ENCODE results near the gene STXBP6. TPM values are rescaled to one million over a fixed set of nuclear protein-coding genes. Genes with fewer than 3 reads are reported as not detected.

STXBP6 gene
- total RNA-seq, 1 experiment from 2014 or later = 36.9 TPM

DNA sequence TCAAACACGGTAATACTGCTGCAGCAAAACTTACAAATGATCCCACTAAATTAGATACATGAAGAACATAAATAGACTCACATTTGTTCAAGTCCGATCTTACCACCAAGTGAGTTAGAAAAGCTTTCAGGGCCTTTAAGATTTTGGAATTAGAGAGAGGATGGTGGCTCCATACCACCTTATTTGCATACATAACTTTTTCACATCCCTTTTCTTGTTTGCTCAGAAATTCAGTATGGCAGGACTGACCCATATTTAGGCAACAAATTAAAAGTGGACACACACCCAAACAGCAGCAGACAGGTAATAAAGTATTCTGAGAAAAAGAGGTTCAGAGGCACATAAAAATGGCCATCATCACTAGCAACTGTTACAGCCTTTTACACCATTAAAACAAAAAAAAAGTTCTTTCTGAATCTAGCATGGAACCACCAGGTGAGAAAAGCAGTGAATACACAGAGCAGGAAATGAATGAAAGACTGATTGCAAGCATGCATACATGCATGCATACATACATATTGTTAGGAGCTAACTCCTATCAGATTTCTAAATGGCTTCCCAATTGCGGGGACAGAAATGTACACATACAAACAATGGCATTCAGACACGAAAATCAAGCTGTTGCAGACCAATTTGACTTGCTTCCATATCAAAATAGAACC, 23.3 kb downstream of the STXBP6 start:
- no peak for DNase-seq (ENCODE audit: extremely low read depth, low read depth)

DNA sequence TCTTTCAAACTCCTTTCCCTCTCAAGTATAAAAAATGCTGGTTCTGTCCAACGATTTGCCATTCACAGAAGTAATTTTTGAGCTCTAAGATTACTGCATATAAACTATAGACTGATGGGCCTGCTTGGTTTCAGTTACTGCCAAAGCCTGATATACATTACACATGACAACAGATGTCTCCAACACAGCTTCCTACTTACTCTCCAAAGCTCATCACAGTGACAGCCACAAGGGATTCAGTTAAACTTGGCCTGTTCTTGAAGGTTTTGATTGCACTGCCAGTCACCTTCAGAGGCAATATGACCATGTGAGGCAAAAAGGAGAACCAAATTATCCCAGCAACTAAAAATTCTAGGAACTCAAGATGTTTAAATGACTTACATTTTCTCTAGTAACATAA, 30.1 kb downstream of the STXBP6 start:
- no peak for DNase-seq (ENCODE audit: extremely low read depth, low read depth)

DNA sequence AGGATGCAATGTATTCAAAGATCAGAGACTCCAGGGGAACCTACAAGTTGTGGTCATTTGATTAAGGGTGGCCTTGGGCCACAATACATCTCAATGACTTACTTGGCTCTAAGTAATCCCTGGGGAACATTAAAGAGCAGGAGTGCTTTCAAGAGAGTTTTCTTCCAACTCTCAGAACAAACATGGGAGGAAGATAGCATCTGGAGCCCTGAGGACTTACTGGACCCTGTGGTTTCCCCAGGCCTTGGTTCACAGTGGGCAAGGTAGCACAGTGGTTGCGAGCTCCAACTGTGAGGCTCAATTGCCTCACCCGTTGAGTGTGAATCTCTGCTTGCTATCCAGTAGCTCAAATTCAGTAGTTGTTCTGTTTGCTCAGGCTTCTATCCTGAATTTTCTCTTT, 32.4 kb downstream of the STXBP6 start:
- no peak for DNase-seq (ENCODE audit: extremely low read depth, low read depth)

DNA sequence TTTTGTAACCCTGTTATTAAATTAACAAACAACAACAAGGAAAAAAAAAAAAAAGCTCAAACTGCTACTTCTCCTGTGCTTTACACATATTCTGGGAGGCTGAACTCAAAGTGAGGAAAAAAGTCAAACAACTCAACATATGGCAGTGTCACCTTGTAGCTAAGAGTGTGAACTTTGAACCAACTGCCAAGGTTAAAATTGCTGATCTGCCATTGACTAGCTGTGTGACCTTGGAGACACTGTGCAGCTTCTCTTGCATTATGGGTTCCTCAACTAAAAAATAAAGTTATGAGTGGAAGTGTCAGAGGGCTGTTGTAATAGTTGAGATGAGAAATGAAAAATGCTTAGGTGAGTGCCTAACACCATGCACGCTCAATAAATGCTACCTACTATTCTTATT, 34.2 kb downstream of the STXBP6 start:
- no peak for DNase-seq (ENCODE audit: extremely low read depth, low read depth)

DNA sequence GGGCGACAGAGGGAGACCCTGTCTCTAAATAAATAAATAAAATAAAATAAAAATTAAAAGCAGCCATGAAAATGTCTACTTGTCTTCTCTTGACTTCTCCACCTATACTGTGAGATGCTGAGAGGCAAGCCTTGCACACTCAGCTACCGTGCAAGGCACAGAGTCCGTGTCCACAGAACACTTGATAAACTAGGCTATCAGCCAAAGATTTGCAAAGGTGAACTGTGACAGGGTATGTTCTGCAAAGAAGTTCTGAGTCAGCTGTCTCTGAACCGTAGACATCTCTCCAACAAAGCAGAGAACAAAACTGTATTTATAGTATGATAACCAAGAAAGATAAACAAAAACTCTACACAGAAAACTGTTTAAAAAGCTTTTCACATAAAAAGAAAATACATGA, 35.5 kb downstream of the STXBP6 start:
- no peak for DNase-seq (ENCODE audit: extremely low read depth, low read depth)

DNA sequence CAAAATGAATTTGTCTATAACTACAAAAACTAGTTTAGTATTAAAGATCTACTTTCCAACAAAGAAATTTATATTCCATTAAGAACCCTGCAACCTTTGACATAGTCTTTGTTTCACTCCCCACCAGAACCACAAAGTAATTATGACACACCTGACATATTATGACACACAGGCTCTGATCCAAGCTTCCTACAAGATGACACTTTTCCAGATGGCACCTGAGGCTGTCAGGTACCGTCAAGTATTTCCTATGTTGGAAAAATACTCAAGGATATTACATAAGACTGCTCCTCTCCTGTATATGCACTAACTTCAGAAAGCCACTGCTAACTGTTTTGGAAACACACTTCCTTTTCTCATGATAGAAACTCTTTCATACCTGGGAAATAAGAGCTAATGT, 38.9 kb downstream of the STXBP6 start:
- DNase-seq (ENCODE audit: extremely low read depth, low read depth) = no peak

DNA sequence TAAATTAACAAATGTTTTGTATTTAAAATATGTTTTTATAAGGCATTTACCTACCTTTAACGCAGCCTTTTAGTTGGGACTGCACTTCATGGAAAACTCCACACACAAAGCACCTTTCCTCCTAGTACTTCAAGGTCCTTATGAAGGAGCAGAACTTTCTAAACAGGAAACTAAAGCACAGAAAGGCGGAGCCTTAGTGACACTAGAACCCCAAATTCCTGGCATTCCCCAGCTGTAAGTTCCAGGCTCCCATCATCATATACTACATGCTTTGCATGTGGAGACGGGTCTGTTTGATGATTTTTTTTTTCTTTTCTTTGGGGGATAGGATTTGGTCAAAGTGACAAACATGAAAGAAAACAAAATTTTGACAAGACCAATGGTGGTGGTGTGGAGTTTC, 39.5 kb downstream of the STXBP6 start:
- DNase-seq (ENCODE audit: extremely low read depth, low read depth) = peak; percentile 54

DNA sequence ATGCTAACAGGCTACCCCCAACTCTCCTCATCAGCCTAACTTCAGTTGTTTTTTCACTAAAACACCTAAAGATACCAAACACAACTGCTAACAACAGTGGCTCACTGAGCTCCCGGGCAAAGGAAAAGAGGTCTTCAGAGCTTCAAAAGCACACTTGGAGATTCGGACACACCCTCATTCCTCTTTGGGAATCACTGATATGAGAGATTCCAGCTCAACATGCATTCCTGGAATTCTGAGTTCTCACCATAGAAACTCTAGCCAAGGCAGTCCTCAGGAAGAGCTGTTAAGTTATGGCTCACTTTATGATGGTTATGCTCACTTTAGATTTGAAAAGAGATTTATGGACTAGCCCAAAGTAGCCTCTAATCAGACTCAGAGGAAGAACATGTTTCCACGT, 40.1 kb downstream of the STXBP6 start:
- peak; percentile 66 for DNase-seq (ENCODE audit: extremely low read depth, low read depth)

DNA sequence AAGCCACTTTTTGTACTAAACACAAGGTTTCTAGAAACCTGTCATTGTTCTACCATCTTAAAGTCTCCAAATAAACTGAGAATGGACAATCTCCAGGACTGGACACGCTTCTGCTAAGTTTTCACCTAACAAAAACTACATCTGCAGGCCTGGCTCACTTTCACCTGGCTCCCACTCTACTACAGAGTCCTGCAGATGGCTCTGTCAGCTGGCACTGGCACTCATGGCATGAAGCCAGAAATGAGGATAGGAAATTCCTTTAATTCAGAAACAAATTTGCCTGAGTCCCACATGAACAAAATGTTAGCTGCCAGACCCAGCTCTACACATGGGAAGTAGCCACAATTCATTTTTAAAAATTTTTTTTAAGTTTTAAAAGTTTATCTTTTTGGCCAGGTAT, 42.1 kb downstream of the STXBP6 start:
- DNase-seq (ENCODE audit: extremely low read depth, low read depth) = no peak

DNA sequence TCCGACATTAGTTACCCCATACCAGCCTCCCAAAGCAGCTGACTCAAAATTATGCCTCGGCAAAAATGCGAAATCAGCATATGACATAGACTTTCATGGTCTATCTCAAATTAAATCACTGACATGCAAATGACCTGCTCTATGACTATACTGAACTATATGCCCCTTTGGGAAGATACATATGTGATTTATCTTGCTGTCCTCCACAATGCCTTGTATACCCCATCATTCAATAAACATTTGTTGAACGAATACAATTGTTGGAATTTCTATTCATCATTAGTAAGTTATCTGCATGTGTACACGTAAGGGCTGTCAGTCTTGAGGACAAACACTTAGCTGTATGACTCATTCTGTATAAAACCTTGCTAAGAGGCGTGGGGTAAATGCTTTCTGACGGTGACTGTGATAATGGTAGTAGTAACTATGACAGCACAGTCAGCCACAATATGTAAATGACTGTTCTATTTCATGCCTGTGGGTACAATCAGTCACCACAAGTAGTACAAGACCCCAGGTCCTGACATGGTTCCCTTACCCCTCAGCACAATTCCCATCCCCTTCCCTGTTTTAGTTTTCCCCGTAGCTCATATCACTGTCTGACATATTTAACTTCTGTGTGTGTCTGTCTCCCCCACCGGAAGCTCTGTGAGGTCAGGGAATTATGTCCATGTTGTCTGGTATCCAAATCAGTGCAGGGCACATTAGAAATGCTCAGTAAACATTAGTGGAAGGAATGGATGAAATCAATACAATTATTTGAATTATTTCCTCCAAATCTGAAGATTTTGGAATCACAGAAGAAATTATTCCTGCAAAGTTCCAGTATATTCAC, 42.8 kb downstream of the STXBP6 start:
- DNase-seq (ENCODE audit: extremely low read depth, low read depth) = peak; percentile 68

DNA sequence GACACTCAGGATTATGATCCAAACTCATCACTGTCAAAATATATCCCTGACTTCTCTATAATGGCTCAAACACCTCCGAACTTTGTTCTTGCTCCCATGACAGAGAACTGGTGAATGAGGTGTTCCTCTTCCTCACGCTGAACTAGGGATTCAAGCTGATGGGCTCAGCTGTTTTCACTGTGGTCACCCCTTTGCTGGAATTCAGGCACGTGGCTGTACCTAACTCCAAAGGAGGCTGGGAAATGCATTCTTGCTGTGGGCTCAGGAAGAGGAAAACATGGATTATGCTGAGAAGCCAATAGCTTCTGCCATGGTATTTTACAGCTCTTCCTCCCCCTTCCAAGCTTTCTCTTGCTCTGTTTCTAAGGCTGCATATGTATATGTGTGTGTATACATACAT, 43.9 kb downstream of the STXBP6 start:
- DNase-seq (ENCODE audit: extremely low read depth, low read depth) = no peak

DNA sequence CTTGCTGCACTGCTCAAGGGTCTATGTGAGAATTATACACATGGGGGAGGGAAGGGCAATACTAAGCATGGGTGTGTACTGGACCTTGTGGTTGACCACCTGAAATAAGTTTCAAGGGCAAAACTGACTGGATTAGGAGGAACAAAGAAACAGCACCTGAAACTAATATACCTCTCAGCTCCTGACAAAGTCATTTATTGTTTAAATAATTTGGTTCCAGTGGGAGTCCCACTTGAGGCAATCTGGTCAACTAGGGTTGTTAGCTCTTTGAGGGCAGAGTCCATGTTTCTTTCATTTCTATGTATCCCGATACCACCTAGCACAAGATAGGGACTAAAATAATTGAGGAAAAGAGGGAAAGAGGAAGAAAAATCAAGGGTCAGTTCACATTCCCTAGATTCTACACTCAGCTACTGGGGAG, 45.5 kb downstream of the STXBP6 start:
- DNase-seq (ENCODE audit: extremely low read depth, low read depth) = no peak

DNA sequence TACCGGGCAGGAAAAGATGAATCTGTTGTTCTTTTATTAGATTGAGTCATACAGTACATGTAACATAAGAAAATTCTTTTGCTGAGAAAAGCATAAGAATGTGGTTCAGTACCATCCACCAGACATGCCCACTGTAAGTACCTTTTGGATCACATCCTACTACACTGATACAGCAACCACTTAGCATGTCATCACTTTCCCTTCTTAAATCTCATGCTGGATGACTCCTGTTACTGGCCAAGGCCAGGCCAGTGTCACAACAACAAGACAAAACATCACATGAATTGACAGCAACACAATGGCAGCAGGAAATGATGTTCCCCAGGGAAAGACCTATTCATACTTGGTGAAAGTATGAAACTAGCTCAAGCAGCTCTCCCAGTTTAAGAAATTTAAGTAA, 46.4 kb downstream of the STXBP6 start:
- no peak for DNase-seq (ENCODE audit: extremely low read depth, low read depth)

DNA sequence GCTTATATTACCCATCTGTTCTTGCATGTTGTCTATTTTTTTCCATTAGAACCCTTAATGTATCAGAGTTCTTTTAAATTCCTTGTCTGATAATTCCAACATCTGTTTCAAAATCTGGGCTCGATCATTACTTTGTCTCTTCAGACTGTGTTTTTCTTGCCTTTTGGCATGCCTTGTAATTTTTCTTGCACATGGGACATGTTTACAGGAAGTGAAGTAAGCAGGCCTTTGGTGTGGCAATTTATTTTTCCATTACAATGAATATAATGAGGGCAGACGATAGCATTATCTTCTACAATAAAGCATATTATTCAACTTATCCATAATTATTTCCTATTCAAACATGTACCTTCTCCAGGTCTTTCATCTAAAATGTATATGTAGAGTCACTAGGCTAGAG, 48.3 kb downstream of the STXBP6 start:
- DNase-seq (ENCODE audit: extremely low read depth, low read depth) = no peak

DNA sequence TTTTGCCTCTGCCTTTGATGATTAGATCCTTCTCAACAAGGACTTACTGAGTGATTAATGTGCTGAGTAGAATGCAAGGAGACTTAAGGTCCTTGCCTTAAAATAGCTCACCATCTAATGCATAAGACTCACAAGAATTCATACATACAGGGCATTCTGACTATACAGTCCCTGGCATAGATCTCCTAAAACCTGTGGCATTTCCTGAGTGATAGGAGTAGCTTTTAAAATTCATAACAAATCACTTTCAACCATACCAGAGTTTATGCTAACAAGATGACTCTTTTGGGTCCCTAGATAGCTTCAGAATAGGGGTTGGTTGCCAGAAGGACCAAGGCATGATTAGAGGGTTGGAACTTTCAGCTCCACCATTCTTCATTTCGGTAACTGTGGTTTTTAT, 48.8 kb downstream of the STXBP6 start:
- DNase-seq (ENCODE audit: extremely low read depth, low read depth) = no peak

DNA sequence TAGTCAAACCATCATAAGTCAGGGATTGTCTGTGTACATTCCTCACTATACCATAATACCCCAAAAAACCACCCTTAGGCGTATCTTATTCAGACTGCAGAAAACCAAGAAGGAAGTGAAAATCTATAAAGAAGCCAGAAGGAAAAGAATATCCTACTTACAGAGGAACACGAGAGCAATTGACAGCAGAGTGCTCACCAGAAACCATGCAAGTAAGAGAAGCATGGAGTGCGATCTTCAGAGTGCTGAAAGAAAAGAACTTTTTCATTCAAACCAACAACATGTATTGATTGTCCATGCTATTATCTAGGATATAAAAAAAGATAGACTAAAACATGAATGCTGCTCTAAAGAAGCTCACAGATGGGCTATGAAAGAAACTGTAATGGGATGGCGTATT, 50.8 kb downstream of the STXBP6 start:
- DNase-seq (ENCODE audit: extremely low read depth, low read depth) = no peak

DNA sequence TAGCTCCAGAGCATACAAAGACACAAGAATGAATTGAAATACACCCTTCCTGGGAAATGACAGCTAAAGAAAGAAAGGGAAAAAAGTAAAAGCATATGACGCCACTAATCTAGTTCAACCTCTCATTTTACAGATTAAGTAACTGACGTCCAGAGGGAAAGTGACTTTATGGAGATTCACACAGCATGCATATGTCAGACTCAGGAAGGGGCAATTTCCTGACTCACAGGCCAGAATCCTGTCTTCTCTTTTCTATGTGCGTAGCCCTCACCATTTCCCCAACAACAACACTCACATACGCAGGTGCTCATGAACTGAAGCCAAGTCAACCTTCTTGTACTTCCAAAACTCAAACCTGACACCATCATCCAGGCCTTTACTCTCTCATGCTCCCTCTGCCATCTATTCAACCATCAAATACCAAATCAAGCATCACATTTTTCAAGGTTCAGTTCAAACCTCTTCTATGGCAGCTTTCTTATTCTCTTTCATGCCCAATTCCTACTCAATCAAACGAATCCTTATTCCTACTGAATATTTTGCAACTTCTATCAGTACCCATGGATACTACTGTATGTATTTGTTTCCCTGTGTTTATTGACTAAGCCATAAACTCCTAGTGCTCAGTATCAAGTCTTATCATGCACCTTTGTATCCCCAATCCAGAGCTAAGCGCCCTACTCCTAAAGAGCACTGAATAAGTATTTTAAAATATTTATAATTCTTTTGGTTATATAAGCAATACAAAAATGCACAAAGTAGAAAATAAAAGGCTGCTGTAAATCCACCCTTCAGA, 52.8 kb downstream of the STXBP6 start:
- no peak for DNase-seq (ENCODE audit: extremely low read depth, low read depth)

DNA sequence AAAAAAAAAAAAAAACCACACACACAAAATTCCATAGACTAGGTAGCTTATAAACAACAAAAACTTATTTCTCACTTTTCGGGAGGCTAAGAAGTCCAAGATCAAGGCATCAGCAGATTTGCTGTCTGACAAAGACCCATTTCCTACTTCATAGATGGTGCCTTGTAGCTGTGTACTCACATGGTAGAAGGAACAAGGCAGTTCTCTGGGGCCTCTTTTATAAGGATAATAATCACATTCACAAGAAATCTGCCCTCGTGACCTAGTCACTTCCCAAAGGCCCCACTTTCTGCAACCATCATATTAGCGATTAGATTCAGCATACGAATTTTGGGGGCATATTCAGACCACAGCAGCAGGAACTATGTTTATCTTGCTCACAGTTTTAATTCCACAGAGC, 54.9 kb downstream of the STXBP6 start:
- no peak for DNase-seq (ENCODE audit: extremely low read depth, low read depth)

DNA sequence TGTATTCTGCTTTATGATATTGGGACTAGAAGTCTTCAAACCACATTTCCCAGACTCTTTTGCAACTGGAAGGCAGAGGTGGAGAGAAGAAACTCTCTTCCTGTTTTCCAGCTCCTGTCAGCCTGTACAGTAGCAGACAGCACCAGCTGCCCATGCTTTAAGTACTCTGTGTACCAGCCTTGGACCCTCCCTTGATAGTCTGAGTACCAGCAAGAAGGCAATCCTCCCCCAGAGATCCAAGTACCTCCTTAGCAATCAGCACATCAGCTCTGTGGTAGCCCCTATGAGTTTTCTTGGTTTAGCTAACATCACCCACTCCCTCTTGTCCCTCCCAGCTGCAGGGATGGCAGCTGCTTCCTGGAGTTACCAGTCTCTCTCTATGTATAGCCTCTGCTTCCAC, 56.3 kb downstream of the STXBP6 start:
- DNase-seq (ENCODE audit: extremely low read depth, low read depth) = no peak

DNA sequence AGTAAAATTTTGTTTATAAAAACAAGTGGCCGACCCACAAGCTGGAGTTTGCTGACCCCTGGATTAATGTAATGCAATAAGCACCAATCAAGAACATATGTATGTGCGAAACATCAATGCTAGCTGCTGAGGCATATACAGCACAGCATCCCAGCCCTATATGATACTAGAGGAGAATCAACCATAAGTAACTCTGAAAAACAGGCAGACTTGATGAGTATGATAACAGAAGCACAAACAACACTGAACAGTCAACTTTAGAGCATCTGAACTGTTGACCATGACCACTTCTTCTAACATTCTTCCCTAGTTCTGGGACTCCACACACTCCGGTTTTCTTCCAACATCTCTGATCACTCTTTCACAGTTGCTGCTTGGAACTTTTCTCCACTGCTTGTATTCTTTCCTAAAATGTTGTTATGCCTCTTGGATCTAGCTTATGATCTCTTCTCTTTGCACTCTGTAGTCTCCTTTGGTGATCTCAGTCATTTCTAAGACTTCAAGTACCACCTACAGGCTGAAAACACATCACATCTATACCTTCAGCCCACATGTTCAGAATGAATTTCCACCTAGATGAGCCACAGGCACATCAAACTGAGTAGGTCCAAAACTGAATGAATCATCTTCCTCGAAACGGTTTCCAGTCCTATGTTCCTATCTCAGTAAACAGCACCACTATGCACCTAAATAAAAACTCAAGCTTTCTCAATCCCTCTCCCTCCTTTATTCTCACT, 57.2 kb downstream of the STXBP6 start:
- no peak for DNase-seq (ENCODE audit: extremely low read depth, low read depth)

DNA sequence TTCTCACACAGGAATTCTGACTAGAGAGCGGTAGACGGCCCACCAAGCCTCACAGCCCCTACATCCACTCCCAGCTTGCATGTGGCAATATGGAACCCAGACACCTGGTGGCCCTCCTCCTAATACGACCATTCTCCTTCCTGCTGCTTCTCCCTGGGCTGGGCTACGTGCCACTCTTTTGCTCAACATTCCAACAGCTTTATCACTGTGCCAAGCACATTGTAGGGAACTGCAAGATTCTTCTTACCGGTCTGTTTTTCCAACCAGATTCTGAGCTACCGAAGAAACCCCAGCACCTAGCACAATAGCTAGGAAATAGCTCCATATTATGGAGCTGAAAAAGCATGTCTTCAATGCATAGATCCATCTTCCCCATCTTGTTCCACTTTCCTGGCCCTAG, 58.1 kb downstream of the STXBP6 start:
- DNase-seq (ENCODE audit: extremely low read depth, low read depth) = no peak

All from NCI-H460 (cell line).